H9 (cell line): Measurements from ENCODE around the gene DPP10. TPM values are rescaled to one million over a fixed set of nuclear protein-coding genes. Genes with fewer than 3 reads are reported as not detected.

Experiments used
- DNase-seq: peaks from one replicate; pipeline ENCODE4 v3.0.0-alpha.2; 2017
- H2AFZ ChIP-seq: one replicate; pipeline ENCODE4 v1.6.1; 2013; ENCODE audit warnings: mild to moderate bottlenecking, low read length, control low read depth, moderate library complexity
- H2AK5ac ChIP-seq: 2 replicates; pipeline ENCODE4 v1.6.1; 2013; ENCODE audit warnings: low read length, control low read depth, mixed read lengths; ENCODE audit not compliant: insufficient read length
- H2BK120ac ChIP-seq: one replicate; pipeline ENCODE4 v1.6.1; 2013; ENCODE audit warnings: low read depth, mild to moderate bottlenecking, low read length, control low read depth, inconsistent platforms; ENCODE audit not compliant: poor library complexity, severe bottlenecking
- H2BK12ac ChIP-seq: 2 replicates; pipeline ENCODE4 v1.6.1; 2013; ENCODE audit warnings: low read length, control low read depth, mixed read lengths, low read depth; ENCODE audit not compliant: insufficient read length
- H2BK15ac ChIP-seq: 2 replicates; pipeline ENCODE4 v1.6.1; 2013; ENCODE audit warnings: low read depth, low read length, control low read depth
- H2BK20ac ChIP-seq: one replicate; pipeline ENCODE4 v1.6.1; 2013; ENCODE audit warnings: low read depth, mild to moderate bottlenecking, low read length, control low read depth, inconsistent platforms; ENCODE audit not compliant: poor library complexity, severe bottlenecking
- H2BK5ac ChIP-seq: 2 replicates; pipeline ENCODE4 v1.6.1; 2013; ENCODE audit warnings: low read length, control low read depth, mixed read lengths; ENCODE audit not compliant: insufficient read length
- H3K14ac ChIP-seq: 2 replicates; pipeline ENCODE4 v1.6.1; 2013; ENCODE audit warnings: low read length, control low read depth; ENCODE audit not compliant: insufficient read depth
- H3K18ac ChIP-seq: 2 replicates; pipeline ENCODE4 v1.6.1; 2013; ENCODE audit warnings: low read depth, mild to moderate bottlenecking, mixed read lengths, low read length, control low read depth; ENCODE audit not compliant: insufficient read length
- H3K23ac ChIP-seq: 2 replicates; pipeline ENCODE4 v1.6.1; 2013; ENCODE audit warnings: low read length, control low read depth, mixed read lengths, low read depth; ENCODE audit not compliant: insufficient read length
- H3K23me2 ChIP-seq: 2 replicates; pipeline ENCODE4 v1.6.1; 2013; ENCODE audit warnings: low read depth, mild to moderate bottlenecking, mixed read lengths, low read length, control low read depth; ENCODE audit not compliant: insufficient read length, poor library complexity, severe bottlenecking
- H3K27ac ChIP-seq: 2 replicates; pipeline ENCODE4 v1.5.1; 2013; ENCODE audit warnings: low read length, control low read depth, mixed read lengths, low read depth; ENCODE audit not compliant: insufficient read length
- H3K27me3 ChIP-seq: 2 replicates; pipeline ENCODE4 v1.6.1; 2013; ENCODE audit warnings: low read length, control low read depth, inconsistent platforms; ENCODE audit not compliant: insufficient read depth
- H3K4ac ChIP-seq: 2 replicates; pipeline ENCODE4 v1.6.1; 2013; ENCODE audit warnings: low read depth, mild to moderate bottlenecking, control low read depth, inconsistent platforms, low read length, moderate library complexity
- H3K4me1 ChIP-seq: 2 replicates; pipeline ENCODE4 v1.6.1; 2013; ENCODE audit warnings: low read length, control low read depth, inconsistent platforms; ENCODE audit not compliant: insufficient read depth
- H3K4me2 ChIP-seq: 2 replicates; pipeline ENCODE4 v1.6.1; 2013; ENCODE audit warnings: low read length, control low read depth, mixed read lengths; ENCODE audit not compliant: insufficient read length, insufficient read depth
- H3K56ac ChIP-seq: 2 replicates; pipeline ENCODE4 v1.6.1; 2013; ENCODE audit warnings: low read depth, mild to moderate bottlenecking, mixed read lengths, low read length, control low read depth; ENCODE audit not compliant: insufficient read length
- H3K79me1 ChIP-seq: 2 replicates; pipeline ENCODE4 v1.6.1; 2013; ENCODE audit warnings: low read depth, mild to moderate bottlenecking, moderate library complexity, low read length, control low read depth, inconsistent platforms; ENCODE audit not compliant: insufficient read depth, poor library complexity, severe bottlenecking
- H3K79me2 ChIP-seq: 2 replicates; pipeline ENCODE4 v1.6.1; 2013; ENCODE audit warnings: low read length, control low read depth, inconsistent platforms; ENCODE audit not compliant: insufficient read depth
- H3K9ac ChIP-seq: 2 replicates; pipeline ENCODE4 v1.6.1; 2013; ENCODE audit warnings: low read length, control low read depth, mixed read lengths; ENCODE audit not compliant: insufficient read length; ENCODE audit errors: extremely low read depth
- H3K9me3 ChIP-seq: one replicate; pipeline ENCODE4 v1.6.1; 2013; ENCODE audit warnings: low read depth, low read length, inconsistent platforms; ENCODE audit not compliant: control insufficient read depth
- H3T11ph ChIP-seq: one replicate; pipeline ENCODE4 v1.6.1; 2013; ENCODE audit warnings: mild to moderate bottlenecking, low read length, control low read depth, inconsistent platforms
- H4K20me1 ChIP-seq: one replicate; pipeline ENCODE4 v1.6.1; 2013; ENCODE audit not compliant: control insufficient read depth, insufficient read length, insufficient read depth
- H4K5ac ChIP-seq: 2 replicates; pipeline ENCODE4 v1.6.1; 2013; ENCODE audit warnings: low read depth, mild to moderate bottlenecking, mixed read lengths, low read length, control low read depth; ENCODE audit not compliant: insufficient read length
- H4K8ac ChIP-seq: replicated peaks from 2 replicates; pipeline ENCODE4 v1.6.1; 2013; ENCODE audit warnings: low read length, control low read depth, mixed read lengths, low read depth; ENCODE audit not compliant: insufficient read length
- H4K91ac ChIP-seq: 2 replicates; pipeline ENCODE4 v1.6.1; 2013; ENCODE audit warnings: low read depth, mild to moderate bottlenecking, moderate library complexity, mixed read lengths, low read length, control low read depth; ENCODE audit not compliant: insufficient read length
- H3K27ac Mint-ChIP-seq, 3 experiments: 2 replicates in 2 of 3; 3 replicates in 1 of 3; pipeline ENCODE4 v1.8.0; 2020 to 2021; ENCODE audit warnings: mixed read lengths in 3 of 3, mild to moderate bottlenecking in 1 of 3, moderate library complexity in 1 of 3
- H3K27me3 Mint-ChIP-seq: 2 replicates; pipeline ENCODE4 v1.8.0; 2021; ENCODE audit warnings: low read depth, mild to moderate bottlenecking, moderate library complexity, mixed read lengths
- H3K36me3 Mint-ChIP-seq, 3 experiments: 2 replicates in 2 of 3; 3 replicates in 1 of 3; pipeline ENCODE4 v1.8.0; 2020 to 2021; ENCODE audit warnings: low read depth in 3 of 3, mixed read lengths in 3 of 3; ENCODE audit not compliant: insufficient read depth in 1 of 3
- H3K4me1 Mint-ChIP-seq, 2 experiments: 2 replicates each; pipeline ENCODE4 v1.8.0; 2020; ENCODE audit warnings: mixed read lengths in 2 of 2
- H3K4me3 Mint-ChIP-seq, 2 experiments: 2 replicates in 1 of 2; 3 replicates in 1 of 2; pipeline ENCODE4 v1.8.0; 2020 to 2021; ENCODE audit warnings: mild to moderate bottlenecking in 2 of 2, mixed read lengths in 2 of 2, moderate library complexity in 1 of 2
- H3K9me3 Mint-ChIP-seq, 2 experiments: 2 replicates in 1 of 2; 3 replicates in 1 of 2; pipeline ENCODE4 v1.8.0; 2020; ENCODE audit warnings: mild to moderate bottlenecking in 2 of 2, mixed read lengths in 2 of 2, moderate library complexity in 1 of 2
- WGBS: extraction: QIAGEN DNeasy Blood & Tissue Kit; methylation state at CpG from one replicate; pipeline ENCODE4 v1.1.7; 2013; ENCODE audit warnings: missing lambda C conversion rate, low lambda C conversion rate, mixed read lengths; ENCODE audit not compliant: insufficient read length; ENCODE audit errors: extremely low coverage; 5-methylcytosine and 5-hydroxymethylcytosine counted together
- total RNA-seq: library from RNA; stranded (reverse); gene quantifications from 2 replicates; pipeline ENCODE4 v1.2.1, GENCODE V29; 2021
- TF ChIP-seq, protein P1 (sequence below): fragments of 200-600 bp; sonication (generic); conservative IDR thresholded peaks from 3 replicates; pipeline ENCODE4 v1.8.0; 2021; ENCODE audit warnings: antibody characterized with exemption, mild to moderate bottlenecking

Gene DPP10
- total RNA-seq, 1 experiment from 2014 or later, result 11.3 TPM

- Histone ChIP-seq H3T11ph (no peak overlapping the region), H2BK20ac (no peak overlapping the region), H3K4me2 (no peak overlapping the region), H2BK15ac (no peak overlapping the region), H3K14ac (no peak overlapping the region), H2AFZ (no peak overlapping the region), H3K27me3 (no peaks in the 10 kb centered on the region), H4K91ac (no peak overlapping the region), H3K27ac (no peak overlapping the region), H3K23me2 (no peaks in the 10 kb centered on the region), H3K23ac (no peak overlapping the region), H2AK5ac (no peak overlapping the region), H3K79me2 (no peaks in the 10 kb centered on the region), H2BK12ac (no peak overlapping the region), H3K4me1 (no peaks in the 10 kb centered on the region), H3K79me1 (no peaks in the 10 kb centered on the region), H3K4ac (no peak overlapping the region), H3K9ac (no peak overlapping the region), H4K5ac (no peak overlapping the region), H3K18ac (no peak overlapping the region), H2BK120ac (no peak overlapping the region), H4K8ac (no peak overlapping the region), H3K56ac (no peak overlapping the region), H3K9me3 (no peaks in the 10 kb centered on the region), H2BK5ac (no peak overlapping the region), H4K20me1 (no peaks in the 10 kb centered on the region)
- no CpG with 5 or more reads among the region's 2 CpGs for WGBS
- peaks cover 5 to 8% of the 10 kb centered on the region in 2 experiments; a peak in 4 of 5 replicates for H3K9me3 Mint-ChIP-seq
- H3K4me1 Mint-ChIP-seq, result no peaks in the 10 kb centered on the region
- peaks cover 0 to 6% (median 5%) of the 10 kb centered on the region in 3 experiments; a peak in 3 of 7 replicates for H3K36me3 Mint-ChIP-seq
- H3K27ac Mint-ChIP-seq, result no peak overlapping the region
- no peaks in the 10 kb centered on the region for H3K27me3 Mint-ChIP-seq
- TF ChIP-seq, protein P1, sequence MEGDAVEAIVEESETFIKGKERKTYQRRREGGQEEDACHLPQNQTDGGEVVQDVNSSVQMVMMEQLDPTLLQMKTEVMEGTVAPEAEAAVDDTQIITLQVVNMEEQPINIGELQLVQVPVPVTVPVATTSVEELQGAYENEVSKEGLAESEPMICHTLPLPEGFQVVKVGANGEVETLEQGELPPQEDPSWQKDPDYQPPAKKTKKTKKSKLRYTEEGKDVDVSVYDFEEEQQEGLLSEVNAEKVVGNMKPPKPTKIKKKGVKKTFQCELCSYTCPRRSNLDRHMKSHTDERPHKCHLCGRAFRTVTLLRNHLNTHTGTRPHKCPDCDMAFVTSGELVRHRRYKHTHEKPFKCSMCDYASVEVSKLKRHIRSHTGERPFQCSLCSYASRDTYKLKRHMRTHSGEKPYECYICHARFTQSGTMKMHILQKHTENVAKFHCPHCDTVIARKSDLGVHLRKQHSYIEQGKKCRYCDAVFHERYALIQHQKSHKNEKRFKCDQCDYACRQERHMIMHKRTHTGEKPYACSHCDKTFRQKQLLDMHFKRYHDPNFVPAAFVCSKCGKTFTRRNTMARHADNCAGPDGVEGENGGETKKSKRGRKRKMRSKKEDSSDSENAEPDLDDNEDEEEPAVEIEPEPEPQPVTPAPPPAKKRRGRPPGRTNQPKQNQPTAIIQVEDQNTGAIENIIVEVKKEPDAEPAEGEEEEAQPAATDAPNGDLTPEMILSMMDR, result no peak
- no peak overlapping the region for H3K4me3 Mint-ChIP-seq
- DNase-seq, result no peak
Observed at GRCh38 chr2:115460008-115460407, 1017.6 kb downstream of the DPP10 start.
